CD14-positive monocyte (primary cell): Measurements from ENCODE around the gene MAU2. TPM values are rescaled to one million over a fixed set of nuclear protein-coding genes. Genes with fewer than 3 reads are reported as not detected.

Source experiments
- DNase-seq, 3 donors: peaks; one replicate each; pipeline ENCODE4 v3.0.0-alpha.2; 2011 to 2022
- H2AFZ ChIP-seq: 2 replicates; pipeline ENCODE4 v1.6.0; 2012; ENCODE audit warnings: mild to moderate bottlenecking, low read depth, low read length, inconsistent platforms; ENCODE audit not compliant: insufficient read depth, poor library complexity, severe bottlenecking
- H3K27ac ChIP-seq, 2 donors: 1 replicate in 1 of 2; 2 replicates in 1 of 2; pipeline ENCODE4 v1.5.1; 2012 to 2013; ENCODE audit warnings: low read length in 2 of 2, control low read depth in 1 of 2, inconsistent platforms in 1 of 2, low read depth in 1 of 2, mild to moderate bottlenecking in 1 of 2
- H3K27me3 ChIP-seq, 2 donors: one replicate each; pipeline versions ENCODE4 v1.6.0 to v1.6.1; 2011 to 2013; ENCODE audit warnings: low read length in 2 of 2; ENCODE audit not compliant: control insufficient read depth in 2 of 2, insufficient read depth in 2 of 2
- H3K36me3 ChIP-seq, 2 donors: replicated peaks in 1 of 2; 1 replicate in 1 of 2; 2 replicates in 1 of 2; pipeline versions ENCODE4 v1.5.1 to v1.6.1; 2012 to 2013; ENCODE audit warnings: low read length in 2 of 2, control low read depth in 1 of 2, inconsistent platforms in 1 of 2, mild to moderate bottlenecking in 1 of 2; ENCODE audit not compliant: insufficient read depth in 2 of 2, control insufficient read depth in 1 of 2
- H3K4me1 ChIP-seq, 2 donors: 1 replicate in 1 of 2; 2 replicates in 1 of 2; pipeline versions ENCODE4 v1.5.1 to v1.6.1; 2012 to 2013; ENCODE audit warnings: low read length in 2 of 2, control low read depth in 1 of 2, inconsistent platforms in 1 of 2, mild to moderate bottlenecking in 1 of 2, moderate library complexity in 1 of 2; ENCODE audit not compliant: insufficient read depth in 2 of 2, control insufficient read depth in 1 of 2
- H3K4me2 ChIP-seq: replicated peaks from 2 replicates; pipeline ENCODE3; 2012; ENCODE audit warnings: low read length, moderate library complexity, mild to moderate bottlenecking; ENCODE audit not compliant: poor library complexity, severe bottlenecking; ENCODE audit errors: extremely low read depth
- H3K4me3 ChIP-seq, 3 experiments: fragments of 200-600 bp in 1 of 3; sonication (generic) in 1 of 3; replicated peaks in 1 of 3; 1 replicate in 2 of 3; 2 replicates in 1 of 3; pipeline ENCODE4 v1.5.1; 2011 to 2013; ENCODE audit warnings: low read length in 3 of 3, mild to moderate bottlenecking in 3 of 3, control low read depth in 2 of 3, low read depth in 2 of 3, inconsistent platforms in 1 of 3, moderate library complexity in 1 of 3
- H3K79me2 ChIP-seq: 2 replicates; pipeline ENCODE4 v1.6.0; 2012; ENCODE audit warnings: mild to moderate bottlenecking, control low read depth, inconsistent platforms, low read length, moderate library complexity; ENCODE audit not compliant: insufficient read depth
- H3K9ac ChIP-seq: 2 replicates; pipeline ENCODE4 v1.6.0; 2017; ENCODE audit warnings: low read length, mild to moderate bottlenecking; ENCODE audit not compliant: insufficient read depth, poor library complexity, severe bottlenecking
- H3K9me3 ChIP-seq, 2 donors: replicated peaks in 1 of 2; 1 replicate in 1 of 2; 2 replicates in 1 of 2; pipeline versions ENCODE4 v1.5.1 to v1.6.1; 2012 to 2013; ENCODE audit warnings: low read length in 2 of 2, control low read depth in 1 of 2; ENCODE audit not compliant: control insufficient read depth in 1 of 2, insufficient read depth in 1 of 2
- H4K20me1 ChIP-seq: 2 replicates; pipeline ENCODE4 v1.6.0; 2012; ENCODE audit warnings: mild to moderate bottlenecking, low read length, control low read depth, moderate library complexity; ENCODE audit not compliant: insufficient read depth
- H3K27ac Mint-ChIP-seq, 7 donors: one replicate each; pipeline ENCODE4 v1.8.0; 2020; ENCODE audit warnings: mild to moderate bottlenecking in 7 of 7, mixed read lengths in 7 of 7, moderate library complexity in 6 of 7, inconsistent platforms in 2 of 7
- H3K27me3 Mint-ChIP-seq, 3 donors: one replicate each; pipeline ENCODE4 v1.8.0; 2021 to 2022; ENCODE audit warnings: low read depth in 3 of 3, mild to moderate bottlenecking in 3 of 3, mixed read lengths in 3 of 3, moderate library complexity in 3 of 3, inconsistent platforms in 1 of 3
- H3K36me3 Mint-ChIP-seq, 2 donors: one replicate each; pipeline ENCODE4 v1.8.0; 2020; ENCODE audit warnings: mixed read lengths in 2 of 2, inconsistent platforms in 1 of 2, mild to moderate bottlenecking in 1 of 2
- H3K4me1 Mint-ChIP-seq: one replicate; pipeline ENCODE4 v1.8.0; 2020; ENCODE audit warnings: mild to moderate bottlenecking, mixed read lengths
- H3K4me3 Mint-ChIP-seq, 2 donors: one replicate each; pipeline ENCODE4 v1.8.0; 2020; ENCODE audit warnings: mild to moderate bottlenecking in 2 of 2, mixed read lengths in 2 of 2, moderate library complexity in 1 of 2
- H3K9me3 Mint-ChIP-seq, 7 donors: one replicate each; pipeline ENCODE4 v1.8.0; 2020 to 2022; ENCODE audit warnings: mixed read lengths in 7 of 7, mild to moderate bottlenecking in 6 of 7, moderate library complexity in 6 of 7, inconsistent platforms in 2 of 7
- CTCF ChIP-seq: fragments of 200-600 bp; IDR thresholded peaks from one replicate; pipeline ENCODE4 v1.8.0; 2022; ENCODE audit warnings: antibody characterized with exemption, mild to moderate bottlenecking
- WGBS: methylation state at CpG from one replicate; pipeline ENCODE4 v1.1.5; 2013; ENCODE audit warnings: missing lambda C conversion rate; ENCODE audit not compliant: insufficient coverage; 5-methylcytosine and 5-hydroxymethylcytosine counted together
- intact Hi-C, 2 donors: fragments of 100-400 bp; cut with micrococcal nuclease; formaldehyde crosslinking; loops; one replicate each; pipeline versions ENCODE4 v1.15.0 to v1.15.1; 2023
- polyA plus RNA-seq, 3 donors: library from polyadenylated mRNA; depleted of rRNA in 1 of 3; unstranded in 2 of 3; stranded (reverse) in 1 of 3; fragments of 300-500 nt in 2 of 3; fragments of >200 nt in 1 of 3; fragmentation: Illumina TruSeq in 2 of 3; gene quantifications; 1 replicate in 2 of 3; 2 replicates in 1 of 3; pipeline ENCODE4 v1.2.3, GENCODE V29; 2012 to 2021

MAU2 gene
- polyA plus RNA-seq, 3 donors, result 7.4 to 68.4 (median 14.5) TPM

- intact Hi-C loops, result no loop called here
- TF ChIP-seq CTCF, result no peak
- H3K9me3 Mint-ChIP-seq, result no peaks in the 10 kb centered on the region
- Histone ChIP-seq H3K9ac (no peak overlapping the region), H3K4me3 (no peak overlapping the region), H3K27ac (no peak overlapping the region), H3K4me1 (no peaks in the 10 kb centered on the region), H3K79me2 (no peaks in the 10 kb centered on the region), H3K36me3 (peaks cover 92 to 97% of the 10 kb centered on the region in 2 donors), H3K9me3 (no peaks in the 10 kb centered on the region), H2AFZ (no peak overlapping the region), H4K20me1 (peaks cover 21% of the 10 kb centered on the region), H3K4me2 (no peak overlapping the region), H3K27me3 (no peaks in the 10 kb centered on the region)
- 95% methylated on average over 21 of the region's 21 CpGs for WGBS
- no peaks in the 10 kb centered on the region for H3K27me3 Mint-ChIP-seq
- H3K4me3 Mint-ChIP-seq, result no peak overlapping the region
- H3K36me3 Mint-ChIP-seq, result peaks cover 77 to 95% of the 10 kb centered on the region in 2 donors
- no peaks in the 10 kb centered on the region for H3K4me1 Mint-ChIP-seq
- no peak for DNase-seq
- no peak overlapping the region for H3K27ac Mint-ChIP-seq
These were observed 24.6 kb downstream of the MAU2 start for GRCh38 chr19:19345232-19345631.

- Histone ChIP-seq H3K4me2 (no peak overlapping the region), H3K27me3 (no peaks in the 10 kb centered on the region), H3K9me3 (no peaks in the 10 kb centered on the region), H2AFZ (no peak overlapping the region), H3K4me1 (no peaks in the 10 kb centered on the region), H3K36me3 (peaks cover 91 to 100% of the 10 kb centered on the region in 2 donors), H3K9ac (no peak overlapping the region), H3K4me3 (no peak overlapping the region), H3K79me2 (no peaks in the 10 kb centered on the region), H4K20me1 (peaks cover 21% of the 10 kb centered on the region), H3K27ac (no peak overlapping the region)
- 97% methylated on average over 9 of the region's 11 CpGs for WGBS
- Mint-ChIP-seq H3K36me3 (peaks cover 76 to 98% of the 10 kb centered on the region in 2 donors), H3K27ac (peak overlapping the region in 1 of 7 donors; percentile 36), H3K4me3 (no peak overlapping the region), H3K9me3 (no peaks in the 10 kb centered on the region), H3K4me1 (no peaks in the 10 kb centered on the region), H3K27me3 (no peaks in the 10 kb centered on the region)
- no peak for DNase-seq
- no peak for TF ChIP-seq CTCF
- intact Hi-C loops, result no loop called here
These were observed 25.3 kb downstream of the MAU2 start for GRCh38 chr19:19345970-19346369.
